ENCODE measurements around the gene OSBPL2.

OSBPL2 gene

GRCh38 chr20:62344782-62345181 is 106.5 kb downstream of the OSBPL2 start:
- DNase-seq (ENCODE audit: low spot score): no peak

Data from D341Med (cell line).